D721Med (cell line): ENCODE results near the gene TBKBP1.
A peak's percentile ranks its signal among the peaks of the same experiment; 100 is the strongest.

Experiments
- DNase-seq: peaks from one replicate; pipeline ENCODE4 v3.0.0; 2011; ENCODE audit warnings: low spot score; ENCODE audit not compliant: insufficient read length
- FAIRE-seq: peaks from 2 replicates; lab custom pipeline; 2011; peaks lifted over from hg19 to GRCh38; lab: Jason Lieb, UNC
- TF ChIP-seq, protein P1 (sequence below): IDR thresholded peaks from 2 replicates; pipeline ENCODE4 v1.5.1; 2012; ENCODE audit warnings: mild to moderate bottlenecking, control low read depth; ENCODE audit not compliant: insufficient read depth; ENCODE audit errors: missing control alignments

TBKBP1 gene

DNA sequence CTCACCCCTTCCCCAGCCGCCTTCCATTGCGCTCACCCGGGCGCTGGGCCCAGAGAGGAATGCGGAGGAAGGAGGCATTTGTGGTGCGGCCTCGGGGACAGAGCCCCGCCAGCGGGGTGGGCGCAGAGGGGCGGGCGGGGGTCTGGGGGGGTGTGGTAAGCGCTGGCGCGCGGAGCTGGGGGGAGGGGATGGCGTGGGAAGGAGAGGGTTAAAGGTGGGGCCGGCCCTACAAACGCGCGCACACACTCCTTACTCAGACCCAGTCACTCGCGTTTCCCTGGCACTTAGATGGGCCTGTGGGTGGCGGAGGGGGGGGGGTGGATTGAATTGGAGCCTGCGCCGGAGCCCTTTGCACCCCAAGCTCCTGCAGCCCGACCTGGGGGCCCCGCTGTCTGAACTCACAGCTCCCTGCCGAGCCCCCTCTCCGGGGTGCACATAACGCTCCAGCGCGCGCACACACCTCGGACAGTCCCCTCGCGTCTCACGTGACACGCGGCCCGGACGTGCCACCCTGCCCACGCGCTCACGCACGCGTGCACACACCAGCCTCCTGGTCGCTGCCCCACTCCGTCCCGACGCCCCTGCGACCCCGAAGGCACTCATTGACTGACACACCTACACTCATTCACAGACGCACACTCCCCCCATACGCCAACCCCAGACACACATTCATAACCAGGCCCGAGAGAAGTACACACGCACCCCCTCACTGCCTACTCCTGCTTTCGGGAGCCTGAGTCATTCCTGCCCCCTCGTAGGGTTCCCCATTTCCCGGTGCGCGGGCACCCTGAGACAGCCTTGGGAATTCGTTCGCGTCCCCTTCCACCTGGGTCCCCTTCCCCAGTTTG is 844 bp downstream of the TBKBP1 start:
- DNase-seq, result no peak
- no peak for FAIRE-seq
- TF ChIP-seq, protein P1, sequence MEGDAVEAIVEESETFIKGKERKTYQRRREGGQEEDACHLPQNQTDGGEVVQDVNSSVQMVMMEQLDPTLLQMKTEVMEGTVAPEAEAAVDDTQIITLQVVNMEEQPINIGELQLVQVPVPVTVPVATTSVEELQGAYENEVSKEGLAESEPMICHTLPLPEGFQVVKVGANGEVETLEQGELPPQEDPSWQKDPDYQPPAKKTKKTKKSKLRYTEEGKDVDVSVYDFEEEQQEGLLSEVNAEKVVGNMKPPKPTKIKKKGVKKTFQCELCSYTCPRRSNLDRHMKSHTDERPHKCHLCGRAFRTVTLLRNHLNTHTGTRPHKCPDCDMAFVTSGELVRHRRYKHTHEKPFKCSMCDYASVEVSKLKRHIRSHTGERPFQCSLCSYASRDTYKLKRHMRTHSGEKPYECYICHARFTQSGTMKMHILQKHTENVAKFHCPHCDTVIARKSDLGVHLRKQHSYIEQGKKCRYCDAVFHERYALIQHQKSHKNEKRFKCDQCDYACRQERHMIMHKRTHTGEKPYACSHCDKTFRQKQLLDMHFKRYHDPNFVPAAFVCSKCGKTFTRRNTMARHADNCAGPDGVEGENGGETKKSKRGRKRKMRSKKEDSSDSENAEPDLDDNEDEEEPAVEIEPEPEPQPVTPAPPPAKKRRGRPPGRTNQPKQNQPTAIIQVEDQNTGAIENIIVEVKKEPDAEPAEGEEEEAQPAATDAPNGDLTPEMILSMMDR, result no peak

DNA sequence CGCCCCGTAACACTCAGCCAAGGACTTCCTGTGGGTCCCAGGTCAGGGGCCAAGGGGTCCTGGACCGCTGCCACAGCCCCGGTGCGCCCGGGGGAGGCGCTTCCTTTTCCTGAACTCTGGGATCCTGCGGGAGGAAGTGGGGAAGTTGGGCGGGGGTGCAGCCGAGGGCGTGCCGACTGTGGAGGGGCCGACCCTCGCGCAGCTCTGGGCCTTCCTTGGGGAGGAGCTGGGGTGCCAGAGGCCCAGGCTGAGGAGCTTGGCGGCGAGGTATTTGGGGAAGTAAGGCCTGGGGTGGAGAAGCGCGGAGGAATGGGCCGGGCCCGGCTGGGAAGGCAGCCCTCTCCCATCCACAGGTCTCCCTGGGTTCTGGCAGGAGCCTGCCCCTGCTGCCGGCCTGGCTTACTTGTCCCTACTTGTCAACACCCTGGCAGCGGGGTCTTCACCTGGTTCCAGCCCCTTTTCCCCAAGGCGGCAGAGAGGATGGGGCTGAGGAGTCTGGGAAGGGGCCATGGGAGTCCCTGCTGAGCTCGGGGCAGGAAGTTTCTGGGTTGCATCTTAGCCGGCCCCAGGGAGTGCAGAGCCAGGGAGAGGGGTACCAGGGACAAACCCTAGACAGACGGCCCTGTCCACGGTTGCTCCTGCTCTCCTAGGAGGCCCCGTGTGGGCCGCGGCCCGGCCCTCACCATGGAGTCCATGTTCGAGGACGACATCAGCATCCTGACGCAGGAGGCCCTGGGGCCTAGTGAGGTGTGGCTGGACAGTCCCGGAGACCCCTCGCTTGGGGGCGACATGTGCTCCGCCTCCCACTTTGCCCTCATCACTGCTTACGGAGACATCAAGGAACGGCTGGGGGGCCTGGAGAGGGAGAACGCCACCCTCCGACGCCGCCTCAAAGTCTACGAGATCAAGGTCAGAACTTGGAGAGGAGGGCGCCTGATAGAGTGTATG is 1.7 kb downstream of the TBKBP1 start:
- FAIRE-seq (no peak), DNase-seq (peak; percentile 7)
- TF ChIP-seq, protein P1, result no peak

DNA sequence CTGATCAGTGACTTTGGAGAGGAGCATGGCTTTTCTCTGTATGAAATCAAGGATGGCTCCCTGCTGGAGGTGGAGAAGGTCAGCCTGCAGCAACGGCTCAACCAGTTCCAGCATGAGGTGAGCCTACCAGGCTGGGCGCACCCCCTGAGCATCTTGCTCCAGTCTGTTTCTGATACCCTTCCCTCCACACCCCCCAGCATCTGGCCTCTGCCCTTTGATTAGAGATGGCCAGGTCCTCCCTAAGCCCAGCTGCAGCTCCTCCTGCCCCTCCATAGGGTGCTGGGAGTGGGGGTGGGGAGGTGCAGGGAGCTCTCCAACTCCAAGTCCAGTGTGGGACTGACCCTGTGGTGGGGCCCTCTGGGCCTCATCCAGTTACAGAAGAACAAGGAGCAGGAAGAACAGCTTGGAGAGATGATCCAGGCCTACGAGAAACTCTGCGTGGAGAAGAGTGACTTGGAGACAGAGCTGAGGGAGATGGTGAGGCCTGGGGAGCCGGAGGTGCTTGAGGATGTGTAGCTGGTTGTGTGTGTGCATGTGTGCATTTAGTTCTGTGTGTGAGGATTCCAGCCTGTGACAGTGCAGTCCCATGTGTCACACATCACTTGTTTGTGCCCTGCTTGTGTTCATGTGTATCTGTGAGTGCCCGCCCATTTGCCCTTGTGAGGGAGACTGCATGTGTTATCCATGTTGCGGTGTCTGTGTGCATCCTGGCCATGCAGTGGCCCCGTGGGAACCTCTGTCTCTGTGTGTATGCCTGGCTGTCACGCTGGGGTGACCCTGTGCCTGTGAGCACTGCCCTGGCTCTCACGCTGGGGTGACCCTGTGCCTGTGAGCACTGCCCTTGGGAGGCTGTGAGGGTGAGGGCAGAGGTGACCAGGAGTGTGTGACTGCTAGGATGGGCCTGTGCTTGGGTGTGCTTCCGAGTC is 3.0 kb downstream of the TBKBP1 start:
- peak; percentile 16 for DNase-seq
- no peak for FAIRE-seq
- TF ChIP-seq, protein P1, result no peak

DNA sequence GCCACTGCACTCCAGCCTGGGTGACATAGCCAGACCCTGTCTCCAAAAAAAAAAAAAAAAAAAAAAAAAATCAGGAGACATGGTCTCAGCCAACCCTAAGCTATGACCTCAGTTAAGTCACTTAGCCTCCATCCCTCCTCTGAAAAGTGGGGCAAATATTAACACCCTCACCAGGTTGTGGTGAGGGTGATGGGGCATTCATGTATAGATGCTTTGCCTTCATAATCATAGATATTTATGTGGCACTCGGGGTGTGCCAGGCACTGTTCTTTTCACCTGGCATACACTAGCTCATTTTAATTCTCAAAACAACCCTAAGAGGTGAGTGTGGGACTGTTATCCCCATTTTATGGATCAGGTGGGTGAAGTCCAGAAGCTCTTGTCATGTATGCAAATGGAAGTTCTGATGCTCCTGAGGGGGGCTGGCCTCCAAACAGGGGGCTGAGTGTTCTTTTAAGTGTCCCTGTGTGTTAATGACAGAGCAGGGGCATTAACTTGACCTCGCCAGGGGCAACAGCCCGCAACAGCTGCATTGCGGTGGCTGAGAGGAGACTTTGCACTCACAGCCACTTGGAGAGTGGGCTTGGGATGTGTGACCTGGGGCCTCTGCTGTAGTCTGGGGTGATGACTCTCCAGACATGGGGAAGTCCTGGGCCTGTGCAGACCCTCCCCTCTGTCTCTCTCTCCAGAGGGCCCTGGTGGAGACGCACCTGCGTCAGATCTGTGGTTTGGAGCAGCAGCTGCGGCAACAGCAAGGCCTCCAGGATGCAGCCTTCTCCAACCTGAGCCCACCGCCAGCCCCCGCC is 4.1 kb downstream of the TBKBP1 start:
- TF ChIP-seq, protein P1, result no peak
- no peak for FAIRE-seq
- peak; percentile 13 for DNase-seq

DNA sequence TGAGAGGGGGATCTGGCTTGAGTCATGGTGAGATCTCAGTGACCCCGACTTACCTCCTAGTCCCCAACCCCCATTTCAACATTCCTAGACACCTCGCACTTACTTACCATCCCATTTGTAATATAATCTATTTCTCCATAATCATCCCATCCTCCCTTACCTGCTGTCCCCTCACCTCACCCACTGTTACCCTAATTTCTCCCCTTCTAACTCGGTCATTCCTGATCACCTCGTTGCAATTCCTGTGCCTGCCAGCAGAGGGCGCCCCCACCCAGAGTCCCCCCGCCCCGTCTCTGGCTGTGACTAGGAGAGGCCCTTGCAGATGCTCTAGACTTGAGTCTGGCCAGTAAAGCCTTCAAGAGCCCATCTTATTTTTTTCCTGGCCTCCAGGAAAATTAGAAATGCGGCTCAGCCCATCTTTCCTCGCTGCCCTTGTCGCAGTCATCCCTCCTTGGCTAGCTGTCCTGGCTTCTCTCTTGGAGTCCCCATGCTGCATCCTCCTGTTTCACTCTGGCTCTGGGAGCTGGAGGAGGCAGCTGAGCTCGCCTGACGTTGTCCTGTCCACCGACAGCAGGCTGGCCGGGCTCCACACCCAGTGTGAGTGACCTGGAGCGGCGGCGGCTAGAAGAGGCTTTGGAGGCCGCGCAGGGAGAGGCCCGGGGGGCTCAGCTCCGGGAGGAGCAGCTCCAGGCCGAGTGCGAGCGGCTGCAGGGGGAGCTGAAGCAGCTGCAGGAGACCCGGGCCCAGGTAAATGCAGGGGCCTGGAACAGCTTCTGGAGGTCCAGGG is 5.0 kb downstream of the TBKBP1 start:
- TF ChIP-seq, protein P1, result peak; percentile 89
- DNase-seq, result peak; percentile 97
- no peak for FAIRE-seq
